Subcutaneous adipose tissue (tissue), 4 donors: Measurements from ENCODE around the gene MPHOSPH10. TPM values are rescaled to one million over a fixed set of nuclear protein-coding genes. Genes with fewer than 3 reads are reported as not detected.

ENCODE experiments used
- CTCF ChIP-seq: fragments of 450-650 bp; IDR thresholded peaks from one replicate; pipeline ENCODE4 v1.5.1; 2016; ENCODE audit warnings: low read depth, mild to moderate bottlenecking, control low read depth, antibody characterized with exemption, moderate library complexity
- total RNA-seq, 4 donors: library from RNA; depleted of rRNA; stranded (reverse); fragments of >200 nt; gene quantifications; one replicate each; pipeline ENCODE4 v1.1.0, GENCODE V29; 2016

Gene MPHOSPH10
- total RNA-seq, 4 donors from 2014 or later, result 16.1 to 31.6 (median 23.5) TPM

GRCh38 chr2:71148506-71149063, 18.2 kb downstream of the MPHOSPH10 start:
- TF ChIP-seq CTCF, result no peak

GRCh38 chr2:71150082-71150816, 19.8 kb downstream of the MPHOSPH10 start:
- no peak for TF ChIP-seq CTCF

- TF ChIP-seq CTCF, result no peak
These were observed 21.2 kb downstream of the MPHOSPH10 start for GRCh38 chr2:71151620-71152019.

GRCh38 chr2:71153585-71154224, 23.3 kb downstream of the MPHOSPH10 start:
- no peak for TF ChIP-seq CTCF

GRCh38 chr2:71154279-71154678, 23.8 kb downstream of the MPHOSPH10 start:
- no peak for TF ChIP-seq CTCF

- TF ChIP-seq CTCF, result no peak
These were observed 24.4 kb downstream of the MPHOSPH10 start for GRCh38 chr2:71154798-71155197.

- TF ChIP-seq CTCF, result no peak
These were observed 25.4 kb downstream of the MPHOSPH10 start for GRCh38 chr2:71155846-71156245.
